OCI-LY7 (cell line): ENCODE measurements around the gene DPP8. TPM values are rescaled to one million over a fixed set of nuclear protein-coding genes. Genes with fewer than 3 reads are reported as not detected.
"Not testable (repeated sequence)": the region's sequence is repeated elsewhere in the genome, so short reads cannot be mapped to it uniquely, and the experiment has no call there.

Experiments used
- BruUV-seq: library from RNA; stranded (reverse); fragments of 400-500 nt; replicated peaks from 2 replicates; lab custom pipeline; 2021; lab: Mats Ljungman, UMichigan
- CTCF ChIA-PET: fragments of 300-600 bp; sonication (Branson Sonifier 250); formaldehyde crosslinking; loops from one replicate; lab custom pipeline; 2022; ENCODE audit warnings: antibody characterized with exemption; ENCODE audit not compliant: unreplicated experiment; lab: Charles Lee
- POLR2A ChIA-PET: fragments of 300-600 bp; sonication (Branson Sonifier 250); formaldehyde crosslinking; loops from one replicate; lab custom pipeline; 2022; ENCODE audit warnings: antibody characterized with exemption; lab: Charles Lee
- DNase-seq: peaks from one replicate; pipeline ENCODE4 v3.0.0-alpha.2; 2015; ENCODE audit warnings: low spot score
- H2AFZ ChIP-seq: fragments of 200-600 bp; sonication (generic), shearing (Covaris generic); 2 replicates; pipeline ENCODE4 v1.6.1; 2014; ENCODE audit warnings: mild to moderate bottlenecking, antibody characterized with exemption, low read length, moderate library complexity
- H3K27ac ChIP-seq: fragments of 200-600 bp; sonication (generic); 2 replicates; pipeline ENCODE4 v1.5.1; 2014; ENCODE audit warnings: mixed run types, low read depth, mild to moderate bottlenecking, moderate library complexity, low read length, inconsistent platforms; ENCODE audit not compliant: poor library complexity, severe bottlenecking
- H3K36me3 ChIP-seq: fragments of 200-600 bp; sonication (generic); 2 replicates; pipeline ENCODE4 v1.6.1; 2014; ENCODE audit warnings: mild to moderate bottlenecking, antibody characterized with exemption, low read length, moderate library complexity, mixed read lengths; ENCODE audit not compliant: insufficient read depth
- H3K4me1 ChIP-seq: fragments of 200-600 bp; sonication (generic); 2 replicates; pipeline ENCODE4 v1.5.1; 2014; ENCODE audit warnings: mild to moderate bottlenecking, low read length; ENCODE audit not compliant: insufficient read depth, poor library complexity, severe bottlenecking
- H3K4me2 ChIP-seq: fragments of 200-600 bp; sonication (generic); 2 replicates; pipeline ENCODE4 v1.6.1; 2014; ENCODE audit warnings: mild to moderate bottlenecking, low read length
- H3K4me3 ChIP-seq: fragments of 200-600 bp; sonication (generic); 2 replicates; pipeline ENCODE4 v1.5.1; 2014; ENCODE audit warnings: mild to moderate bottlenecking, low read depth, low read length; ENCODE audit not compliant: poor library complexity, severe bottlenecking
- H3K79me2 ChIP-seq: fragments of 200-600 bp; sonication (generic); 2 replicates; pipeline ENCODE4 v1.6.1; 2016; ENCODE audit warnings: low read depth, mild to moderate bottlenecking, low read length, moderate library complexity, mixed read lengths; ENCODE audit not compliant: insufficient read depth
- H3K9me2 ChIP-seq: fragments of 200-600 bp; sonication (generic); 2 replicates; pipeline ENCODE4 v1.6.1; 2016; ENCODE audit warnings: mild to moderate bottlenecking, low read length, mixed read lengths; ENCODE audit not compliant: insufficient read depth
- H3K9me3 ChIP-seq: fragments of 200-600 bp; sonication (generic); 2 replicates; pipeline ENCODE4 v1.6.1; 2014; ENCODE audit warnings: mild to moderate bottlenecking, mixed run types, low read length, mixed read lengths
- H4K20me1 ChIP-seq: fragments of 200-600 bp; sonication (generic); 2 replicates; pipeline ENCODE4 v1.6.1; 2014; ENCODE audit warnings: mild to moderate bottlenecking, antibody characterized with exemption, low read length, moderate library complexity, mixed read lengths; ENCODE audit not compliant: insufficient read depth
- CTCF ChIP-seq: fragments of 200-600 bp; sonication (generic); conservative IDR thresholded peaks from 2 replicates; pipeline ENCODE4 v1.5.1; 2014; ENCODE audit warnings: mild to moderate bottlenecking, antibody characterized with exemption, low read length, moderate library complexity, mixed read lengths
- EZH2phosphoT487 ChIP-seq: fragments of 200-600 bp; sonication (generic); IDR thresholded peaks from 2 replicates; pipeline ENCODE4 v1.6.1; 2018; ENCODE audit warnings: low read depth, borderline replicate concordance, mild to moderate bottlenecking, mixed run types, antibody characterized with exemption, low read length, moderate library complexity, mixed read lengths
- intact Hi-C: fragments of 100-400 bp; cut with micrococcal nuclease; formaldehyde crosslinking; loops from one replicate; pipeline ENCODE4 v1.10.0; 2022; ENCODE audit not compliant: unreplicated experiment
- total RNA-seq, 2 experiments: library from RNA; depleted of rRNA in 1 of 2; stranded (reverse); fragments of >200 nt in 1 of 2; shearing (Covaris generic) in 1 of 2; gene quantifications; 2 replicates each; pipeline ENCODE4 v1.2.3, GENCODE V29; 2014 to 2022

Gene DPP8
- total RNA-seq, 2 experiments from 2014 or later = 43.0 to 52.1 TPM

- Histone ChIP-seq H3K4me3 (no peak overlapping the region), H3K4me2 (no peak overlapping the region), H3K36me3 (no peaks in the 10 kb centered on the region), H3K27ac (no peak overlapping the region), H3K4me1 (no peaks in the 10 kb centered on the region), H4K20me1 (no peaks in the 10 kb centered on the region), H3K79me2 (no peaks in the 10 kb centered on the region), H3K9me3 (no peaks in the 10 kb centered on the region), H3K9me2 (no peaks in the 10 kb centered on the region), H2AFZ (no peak overlapping the region)
- POLR2A ChIA-PET = interaction anchor here (0.6 kb wide), 1 partner anchor 71 kb away, joined by 3 read pairs; no protein-coding TSS in a partner anchor
- CTCF ChIA-PET = no interaction called here
- intact Hi-C loops = loop anchor here (1.0 kb wide), 1 partner anchor 82 kb away; no protein-coding TSS in a partner anchor
- no TSS peak for BruUV-seq
- no peak for DNase-seq
- TF ChIP-seq EZH2phosphoT487 (no peak), CTCF (no peak)
These were observed 117.5 kb downstream of the DPP8 start for GRCh38 chr15:65399997-65400396.

GRCh38 chr15:65399001-65399706 lies 118.3 kb downstream of the DPP8 start:
- Histone ChIP-seq H3K4me1 (no peaks in the 10 kb centered on the region), H3K9me2 (no peaks in the 10 kb centered on the region), H3K36me3 (no peaks in the 10 kb centered on the region), H2AFZ (no peak overlapping the region), H3K4me3 (no peak overlapping the region), H3K4me2 (no peak overlapping the region), H3K27ac (no peak overlapping the region), H3K9me3 (no peaks in the 10 kb centered on the region), H4K20me1 (no peaks in the 10 kb centered on the region), H3K79me2 (no peaks in the 10 kb centered on the region)
- ChIA-PET POLR2A (no interaction called here), CTCF (no interaction called here)
- no TSS peak for BruUV-seq
- TF ChIP-seq CTCF (no peak), EZH2phosphoT487 (no peak)
- intact Hi-C loops = no loop called here
- DNase-seq = no peak

GRCh38 chr15:65398486-65398885 lies 119.0 kb downstream of the DPP8 start:
- BruUV-seq, intact Hi-C loops, CTCF ChIA-PET: not testable (repeated sequence)

More at GRCh38 chr15:65398486-65398885, 119.0 kb downstream of the DPP8 start:
- not testable (repeated sequence) for H3K27ac ChIP-seq, H3K79me2 ChIP-seq, H3K4me2 ChIP-seq, DNase-seq, H2AFZ ChIP-seq, H3K36me3 ChIP-seq, H3K9me3 ChIP-seq, H3K4me1 ChIP-seq, H3K9me2 ChIP-seq, H4K20me1 ChIP-seq, H3K4me3 ChIP-seq
- POLR2A ChIA-PET = interaction anchor here (0.7 kb wide), 1 partner anchor 221 kb away, joined by 4 read pairs; no protein-coding TSS in a partner anchor
